Breast epithelium (tissue), 3 donors: ENCODE results near the gene ARHGDIG.

Source experiments
- POLR2A ChIP-seq: fragments of 450-650 bp; IDR thresholded peaks from one replicate; pipeline ENCODE4 v1.6.1; 2016; ENCODE audit warnings: antibody characterized with exemption, mild to moderate bottlenecking, moderate library complexity
- TF ChIP-seq, protein P1 (sequence below), 3 donors: fragments of 450-650 bp; IDR thresholded peaks; one replicate each; pipeline ENCODE4 v1.5.1; 2016 to 2017; ENCODE audit warnings: antibody characterized with exemption in 3 of 3, mild to moderate bottlenecking in 3 of 3, moderate library complexity in 3 of 3

DNA sequence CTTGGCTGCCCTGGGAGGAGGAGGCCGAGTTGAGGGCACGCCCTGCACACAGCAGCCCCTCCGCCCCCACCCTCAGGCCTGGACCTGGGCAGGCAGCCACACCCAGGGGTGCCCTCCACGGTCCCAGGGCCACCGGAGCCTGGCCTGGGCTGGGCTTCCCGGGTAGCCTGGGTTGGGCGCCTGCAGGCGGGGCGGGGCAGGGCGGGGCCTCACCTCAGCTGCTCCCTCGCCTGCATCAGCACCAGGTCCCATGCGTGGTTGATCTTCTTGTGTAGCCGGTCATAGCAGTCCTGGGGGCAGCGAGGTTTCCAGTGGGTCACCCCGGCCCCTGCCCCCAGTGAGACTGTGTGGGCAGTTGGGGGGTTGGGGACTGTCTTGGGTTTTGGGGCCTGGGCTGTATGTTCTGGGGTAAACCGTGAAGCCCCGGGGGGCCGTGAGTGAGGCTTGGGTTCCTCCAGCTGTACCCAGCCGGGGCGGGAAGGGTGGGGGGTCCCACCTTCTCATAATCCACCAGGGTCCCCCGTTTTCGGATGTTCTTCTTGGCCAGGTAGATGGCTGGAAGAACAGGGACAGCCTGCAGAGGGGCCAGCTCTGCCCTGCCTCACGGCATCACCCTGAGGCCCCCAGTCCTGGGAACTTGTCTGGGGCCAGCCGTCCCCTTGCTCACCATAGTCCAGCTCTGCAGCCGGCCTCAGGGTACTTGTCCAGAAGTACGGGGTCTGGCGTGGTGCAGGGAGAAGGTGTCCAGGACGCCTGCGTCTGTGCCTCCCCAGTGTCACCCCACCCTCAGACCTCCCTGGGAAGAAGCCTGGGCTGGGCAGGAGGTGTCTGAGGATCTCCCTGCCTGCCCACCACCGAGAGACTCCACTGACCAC lies 6.6 kb upstream of the ARHGDIG start:
- TF ChIP-seq, protein P1, sequence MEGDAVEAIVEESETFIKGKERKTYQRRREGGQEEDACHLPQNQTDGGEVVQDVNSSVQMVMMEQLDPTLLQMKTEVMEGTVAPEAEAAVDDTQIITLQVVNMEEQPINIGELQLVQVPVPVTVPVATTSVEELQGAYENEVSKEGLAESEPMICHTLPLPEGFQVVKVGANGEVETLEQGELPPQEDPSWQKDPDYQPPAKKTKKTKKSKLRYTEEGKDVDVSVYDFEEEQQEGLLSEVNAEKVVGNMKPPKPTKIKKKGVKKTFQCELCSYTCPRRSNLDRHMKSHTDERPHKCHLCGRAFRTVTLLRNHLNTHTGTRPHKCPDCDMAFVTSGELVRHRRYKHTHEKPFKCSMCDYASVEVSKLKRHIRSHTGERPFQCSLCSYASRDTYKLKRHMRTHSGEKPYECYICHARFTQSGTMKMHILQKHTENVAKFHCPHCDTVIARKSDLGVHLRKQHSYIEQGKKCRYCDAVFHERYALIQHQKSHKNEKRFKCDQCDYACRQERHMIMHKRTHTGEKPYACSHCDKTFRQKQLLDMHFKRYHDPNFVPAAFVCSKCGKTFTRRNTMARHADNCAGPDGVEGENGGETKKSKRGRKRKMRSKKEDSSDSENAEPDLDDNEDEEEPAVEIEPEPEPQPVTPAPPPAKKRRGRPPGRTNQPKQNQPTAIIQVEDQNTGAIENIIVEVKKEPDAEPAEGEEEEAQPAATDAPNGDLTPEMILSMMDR (IDR thresholded peaks at IDR 0.05) = no peak
- TF ChIP-seq POLR2A = no peak
